T-helper 1 cell treated with Interleukin-12 subunit alpha and Interleukin-12 subunit beta and Interleukin-4 antibody, amounts not matched to agents 30 μg/mL and 1 μg/mL, for 36 hours (primary cell): ENCODE measurements around the gene SIRT5.

ENCODE experiments used
- H3K27ac Mint-ChIP-seq: one replicate; pipeline ENCODE4 v1.8.0; 2021; ENCODE audit warnings: mild to moderate bottlenecking, mixed read lengths
- H3K27me3 Mint-ChIP-seq: one replicate; pipeline ENCODE4 v1.8.0; 2021; ENCODE audit warnings: low read depth, mixed read lengths
- H3K36me3 Mint-ChIP-seq: one replicate; pipeline ENCODE4 v1.8.0; 2021; ENCODE audit warnings: low read depth, mixed read lengths
- H3K4me1 Mint-ChIP-seq: one replicate; pipeline ENCODE4 v1.8.0; 2021; ENCODE audit warnings: low read depth, mixed read lengths
- H3K4me3 Mint-ChIP-seq: one replicate; pipeline ENCODE4 v1.8.0; 2021; ENCODE audit warnings: mild to moderate bottlenecking, moderate library complexity, mixed read lengths
- H3K9me3 Mint-ChIP-seq: one replicate; pipeline ENCODE4 v1.8.0; 2021; ENCODE audit warnings: mixed read lengths

SIRT5 gene

DNA sequence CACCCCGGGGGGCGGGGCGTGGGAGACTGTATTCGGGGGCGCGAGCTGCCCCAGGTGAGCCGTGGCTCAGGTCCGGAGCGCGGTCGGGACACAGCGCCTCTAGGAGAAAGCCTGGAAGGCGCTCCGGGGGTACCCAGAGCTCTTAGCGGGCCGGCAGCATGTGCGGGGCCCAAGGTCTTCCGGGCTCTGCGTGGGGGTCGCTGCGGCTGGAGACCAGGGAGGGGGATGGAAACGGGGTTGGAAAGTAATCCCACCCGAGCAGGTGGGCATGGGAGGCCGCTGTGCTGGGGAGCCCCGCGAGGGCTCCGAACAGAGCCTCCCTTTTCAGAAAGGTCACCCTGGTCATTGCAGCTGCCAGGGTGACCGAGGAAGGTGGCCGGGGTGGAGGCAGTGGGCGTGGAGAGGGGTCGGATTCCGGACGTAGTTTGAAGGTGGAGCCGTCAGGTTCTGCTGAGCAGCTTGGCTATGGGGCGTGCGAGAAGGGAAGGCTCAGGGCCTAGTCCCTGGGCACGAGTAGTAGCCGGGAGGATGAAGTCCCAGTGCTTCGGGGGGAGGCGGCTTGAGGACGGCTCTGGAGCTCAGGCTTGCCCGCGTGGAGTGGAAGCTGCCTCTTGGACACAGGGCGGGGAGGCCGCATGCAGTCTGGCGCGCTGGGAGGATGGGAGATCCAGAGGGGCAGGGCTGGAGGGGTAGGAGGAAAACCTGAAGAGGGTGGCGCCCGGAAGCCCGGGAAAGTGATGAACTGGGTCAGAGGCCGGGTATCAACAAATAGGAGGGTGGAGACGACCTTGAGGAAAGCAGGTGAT, at the start of gene SIRT5:
Gene SIRT5 (plus strand): TSS at position 31 of the 806 bp plus-strand sequence. CDS start 9,510 bp downstream, outside the sequence.
- Mint-ChIP-seq H3K4me1 (peaks cover 14% of the 10 kb centered on the region), H3K36me3 (peaks cover 2% of the 10 kb centered on the region), H3K4me3 (peak within 1 kb of the TSS; percentile 99), H3K27ac (peak within 1 kb of the TSS; percentile 100), H3K27me3 (no peaks in the 10 kb centered on the region), H3K9me3 (peaks cover 6% of the 10 kb centered on the region)

DNA sequence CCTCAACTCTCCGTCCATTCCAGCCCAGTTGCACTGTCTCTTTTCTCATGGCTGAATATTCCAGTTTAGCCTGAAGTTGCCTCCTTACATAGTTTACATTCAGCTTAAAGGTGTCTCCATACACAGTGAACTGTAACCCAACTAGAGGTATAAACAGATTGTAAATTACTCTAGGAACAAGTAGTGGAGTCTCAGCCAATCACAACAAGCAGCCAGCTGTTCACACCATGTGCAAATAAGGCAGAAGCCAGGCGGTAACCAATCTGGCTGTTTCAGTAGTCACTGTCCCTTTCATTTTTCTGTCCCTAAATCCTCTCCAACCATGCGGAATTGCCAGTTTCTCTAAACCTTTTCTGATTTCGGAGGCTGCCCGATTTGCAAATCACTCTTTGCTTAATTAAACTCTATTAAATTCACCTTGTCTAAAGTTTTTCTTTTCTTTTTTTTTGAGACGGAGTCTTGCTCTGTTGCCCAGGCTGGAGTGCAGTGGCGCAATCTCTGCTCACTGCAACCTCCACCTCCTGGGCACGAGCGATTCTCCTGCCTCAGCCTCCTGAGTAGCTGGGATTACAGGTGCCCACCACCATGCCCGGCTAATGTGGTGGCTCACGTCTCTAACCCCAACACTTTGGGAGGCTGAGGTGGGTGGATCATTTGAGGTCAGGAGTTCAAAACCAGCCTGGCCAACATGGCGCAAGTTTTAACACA, 49.4 kb upstream of the SIRT5 start:
- Mint-ChIP-seq H3K9me3 (no peaks in the 10 kb centered on the region), H3K27ac (no peak overlapping the region), H3K4me1 (peaks cover 2% of the 10 kb centered on the region), H3K36me3 (no peaks in the 10 kb centered on the region), H3K4me3 (no peak overlapping the region), H3K27me3 (no peaks in the 10 kb centered on the region)

DNA sequence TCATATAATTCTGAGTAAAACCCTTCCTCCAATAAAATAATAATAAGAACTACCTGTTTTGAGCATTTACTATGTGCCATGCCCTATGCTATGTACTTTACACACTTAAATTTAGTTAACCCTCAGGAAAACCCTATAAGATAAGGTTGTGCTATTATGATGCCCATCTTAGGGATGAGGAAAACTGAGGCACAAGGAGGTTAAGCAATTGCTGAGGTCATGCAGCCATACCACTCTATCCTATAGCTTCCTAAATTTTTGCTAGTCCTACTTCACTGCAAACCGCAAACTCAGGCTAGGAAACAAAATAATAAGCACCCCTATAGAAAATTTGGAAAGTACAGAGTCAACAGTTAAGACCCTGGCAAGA, 48.1 kb upstream of the SIRT5 start:
- Mint-ChIP-seq H3K4me1 (peaks cover 2% of the 10 kb centered on the region), H3K36me3 (no peaks in the 10 kb centered on the region), H3K9me3 (no peaks in the 10 kb centered on the region), H3K27me3 (no peaks in the 10 kb centered on the region), H3K4me3 (no peak overlapping the region), H3K27ac (no peak overlapping the region)

DNA sequence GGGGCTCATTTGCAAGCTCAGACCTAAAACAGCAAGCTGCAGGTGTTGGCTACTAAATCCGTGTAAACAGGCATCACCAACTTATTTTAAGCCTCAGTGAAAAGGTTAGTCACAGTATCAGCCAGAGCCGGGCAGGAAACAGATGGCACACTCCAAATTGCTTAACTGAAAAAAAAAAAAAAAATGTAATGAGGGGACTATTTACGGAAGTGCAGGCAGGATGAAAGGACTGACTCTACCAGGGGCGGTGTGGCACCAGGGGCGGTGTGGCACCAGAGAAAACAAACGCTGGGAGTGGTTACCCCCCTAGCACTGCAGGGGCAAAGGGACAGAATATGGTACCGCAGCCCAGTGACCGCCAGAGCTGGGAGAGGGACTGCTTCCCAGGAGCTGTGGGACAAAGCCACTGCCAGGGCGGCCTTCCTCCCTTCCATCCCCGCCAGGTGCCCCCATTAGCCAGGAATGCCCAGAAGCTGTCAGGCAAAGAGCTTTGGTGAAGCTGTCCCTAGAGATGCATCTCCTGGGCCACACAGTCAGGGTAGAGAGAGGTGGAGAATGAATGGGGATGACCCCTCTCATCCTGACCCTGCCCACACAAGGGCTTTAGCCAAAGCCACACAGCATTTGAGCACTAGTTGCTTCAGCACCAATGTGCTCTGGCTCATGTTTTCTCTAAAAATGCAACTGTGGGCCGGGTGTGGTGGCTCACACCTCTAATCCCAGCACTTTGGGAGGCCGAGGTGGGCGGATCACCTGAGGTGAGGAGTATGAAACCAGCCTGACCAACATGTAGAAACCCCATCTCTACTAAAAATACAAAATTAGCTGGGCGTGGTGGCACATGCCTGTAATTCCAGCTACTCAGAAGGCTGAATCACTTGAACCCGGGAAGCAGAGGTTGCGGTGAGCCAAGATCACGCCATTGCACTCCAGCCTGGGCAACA, 47.4 kb upstream of the SIRT5 start:
- Mint-ChIP-seq H3K36me3 (no peaks in the 10 kb centered on the region), H3K27ac (no peak overlapping the region), H3K27me3 (no peaks in the 10 kb centered on the region), H3K9me3 (no peaks in the 10 kb centered on the region), H3K4me1 (peaks cover 2% of the 10 kb centered on the region), H3K4me3 (no peak overlapping the region)

DNA sequence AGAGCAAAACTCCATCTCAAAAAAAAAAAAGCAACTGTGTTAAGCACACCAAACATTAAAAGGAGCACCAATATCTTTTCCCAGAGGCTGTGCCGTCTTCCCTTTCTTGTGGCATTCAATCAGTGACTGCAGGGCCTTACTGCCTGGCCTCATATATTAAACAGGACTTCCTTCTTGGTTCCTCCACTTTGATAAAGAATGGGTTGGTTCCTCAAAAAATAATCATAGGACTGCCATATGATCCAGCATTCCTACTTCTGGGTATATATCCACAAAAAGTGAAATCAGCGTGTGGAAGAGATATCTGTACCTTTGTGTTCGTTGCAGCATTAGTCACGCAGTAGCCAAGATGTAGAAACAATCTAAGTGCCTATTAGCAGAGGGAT, 46.7 kb upstream of the SIRT5 start:
- Mint-ChIP-seq H3K4me3 (no peak overlapping the region), H3K36me3 (no peaks in the 10 kb centered on the region), H3K4me1 (peaks cover 2% of the 10 kb centered on the region), H3K27me3 (no peaks in the 10 kb centered on the region), H3K27ac (no peak overlapping the region), H3K9me3 (no peaks in the 10 kb centered on the region)

DNA sequence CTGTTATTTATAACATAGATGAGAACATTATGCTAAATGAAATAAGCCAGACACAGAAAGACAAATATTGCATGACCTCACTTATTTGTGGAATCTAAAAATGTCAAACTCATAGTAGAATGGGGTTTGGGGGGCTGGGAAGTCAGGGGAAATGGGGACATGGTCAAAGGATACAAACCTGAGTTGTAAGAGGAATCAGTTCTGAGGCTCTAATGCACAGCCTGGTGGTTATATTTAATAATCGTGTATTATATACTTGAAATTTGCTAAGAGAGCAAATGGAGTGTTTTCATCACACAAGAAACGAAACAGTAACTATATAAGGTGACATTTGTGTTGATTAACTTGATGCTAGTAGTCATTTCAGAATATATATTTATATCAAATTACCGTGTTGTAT, 46.2 kb upstream of the SIRT5 start:
- no peak overlapping the region for H3K4me3 Mint-ChIP-seq
- no peaks in the 10 kb centered on the region for H3K27me3 Mint-ChIP-seq
- H3K4me1 Mint-ChIP-seq = peaks cover 2% of the 10 kb centered on the region
- H3K27ac Mint-ChIP-seq = no peak overlapping the region
- no peaks in the 10 kb centered on the region for H3K36me3 Mint-ChIP-seq
- H3K9me3 Mint-ChIP-seq = no peaks in the 10 kb centered on the region

DNA sequence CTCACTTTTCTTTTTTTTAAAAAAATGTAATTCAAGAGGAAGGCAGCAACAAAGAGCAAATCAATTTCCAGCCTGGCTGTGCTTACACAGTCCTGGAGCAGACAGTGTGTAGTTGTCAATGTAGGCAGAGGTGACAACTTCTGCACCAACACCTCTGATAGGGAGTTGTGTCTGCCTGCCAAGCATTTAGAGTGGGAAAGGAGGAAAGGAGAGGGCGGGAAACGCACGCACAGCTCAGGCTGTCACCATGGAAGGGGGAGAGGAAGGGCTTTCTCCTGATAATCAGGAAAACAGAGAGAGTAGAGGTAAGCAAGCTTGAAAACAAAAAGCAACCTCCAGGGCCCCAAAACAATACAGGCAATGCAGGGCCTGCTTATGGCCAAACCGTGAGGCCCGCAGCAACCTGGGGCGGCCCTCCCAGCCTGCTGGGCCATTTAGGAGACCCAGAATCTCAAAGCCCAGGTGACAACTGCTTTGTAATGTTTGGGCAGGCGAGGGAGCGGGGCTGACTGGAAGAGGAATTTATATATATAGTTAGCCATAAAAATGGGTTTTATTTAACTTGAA, 45.5 kb upstream of the SIRT5 start:
- H3K36me3 Mint-ChIP-seq = no peaks in the 10 kb centered on the region
- no peak overlapping the region for H3K4me3 Mint-ChIP-seq
- H3K9me3 Mint-ChIP-seq = no peaks in the 10 kb centered on the region
- H3K27ac Mint-ChIP-seq = no peak overlapping the region
- no peaks in the 10 kb centered on the region for H3K27me3 Mint-ChIP-seq
- H3K4me1 Mint-ChIP-seq = peaks cover 2% of the 10 kb centered on the region

DNA sequence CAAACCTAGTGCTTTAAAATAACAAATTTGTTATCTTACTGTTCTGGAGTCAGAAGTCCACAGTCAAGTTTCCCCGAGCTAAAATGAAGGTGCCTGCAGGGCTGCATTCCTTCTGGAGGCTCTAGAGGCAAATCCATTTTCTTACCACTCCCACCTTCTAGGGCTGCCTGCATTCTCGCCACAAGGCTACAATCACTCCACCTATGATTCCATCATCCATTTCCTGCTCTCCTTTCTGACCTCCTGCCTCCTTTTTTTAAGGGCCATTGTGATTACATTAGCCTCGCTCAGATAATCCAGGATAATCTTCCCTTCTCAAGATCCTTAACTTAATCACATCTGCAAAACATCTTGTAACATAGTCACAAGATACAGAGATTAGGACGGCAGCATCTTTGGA, 42.4 kb upstream of the SIRT5 start:
- Mint-ChIP-seq H3K36me3 (no peaks in the 10 kb centered on the region), H3K27ac (no peak overlapping the region), H3K4me3 (no peak overlapping the region), H3K4me1 (no peaks in the 10 kb centered on the region), H3K9me3 (no peaks in the 10 kb centered on the region), H3K27me3 (no peaks in the 10 kb centered on the region)

DNA sequence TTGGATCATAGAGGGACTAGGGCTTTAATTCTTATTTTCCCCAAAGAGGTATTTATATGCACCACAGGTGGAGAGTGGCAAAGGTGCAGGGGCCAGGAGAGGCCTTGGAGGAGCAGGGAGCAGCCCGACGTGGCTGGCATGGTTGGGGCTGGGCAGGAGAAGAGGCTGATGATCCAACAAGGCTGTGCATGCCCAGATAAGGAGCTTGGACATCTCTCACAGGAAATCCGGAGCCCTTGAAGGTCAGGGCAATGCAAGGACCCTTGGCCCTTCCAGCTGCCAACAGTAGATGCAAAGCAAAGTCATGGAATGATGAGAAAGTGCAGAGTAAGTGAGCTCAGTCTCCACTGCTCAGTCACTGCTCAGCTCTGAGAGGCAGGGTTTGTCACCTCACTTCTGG, 39.9 kb upstream of the SIRT5 start:
- Mint-ChIP-seq H3K27me3 (peaks cover 5% of the 10 kb centered on the region), H3K9me3 (no peaks in the 10 kb centered on the region), H3K4me1 (peaks cover 2% of the 10 kb centered on the region), H3K36me3 (no peaks in the 10 kb centered on the region), H3K27ac (no peak overlapping the region), H3K4me3 (no peak overlapping the region)

DNA sequence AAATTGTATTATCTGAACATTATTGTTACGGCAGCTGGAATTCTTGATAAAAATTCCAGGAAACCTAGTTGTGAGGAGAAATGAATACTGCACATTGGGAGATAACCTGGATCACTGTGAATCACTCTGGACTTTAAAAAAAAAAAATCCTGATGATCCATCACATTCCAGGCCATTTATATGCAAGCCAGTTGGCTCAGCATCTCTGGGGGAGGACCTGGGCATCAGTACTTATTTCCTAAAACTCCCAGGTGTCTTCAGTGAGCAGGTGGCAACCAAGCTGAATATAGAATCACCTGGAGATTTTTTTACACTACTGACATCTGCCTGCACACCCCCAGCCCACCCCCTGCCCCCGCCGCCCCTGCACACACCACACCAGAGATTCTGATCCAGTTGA, 39.1 kb upstream of the SIRT5 start:
- Mint-ChIP-seq H3K27me3 (peaks cover 5% of the 10 kb centered on the region), H3K36me3 (no peaks in the 10 kb centered on the region), H3K27ac (no peak overlapping the region), H3K4me1 (peaks cover 2% of the 10 kb centered on the region), H3K9me3 (no peaks in the 10 kb centered on the region), H3K4me3 (no peak overlapping the region)

DNA sequence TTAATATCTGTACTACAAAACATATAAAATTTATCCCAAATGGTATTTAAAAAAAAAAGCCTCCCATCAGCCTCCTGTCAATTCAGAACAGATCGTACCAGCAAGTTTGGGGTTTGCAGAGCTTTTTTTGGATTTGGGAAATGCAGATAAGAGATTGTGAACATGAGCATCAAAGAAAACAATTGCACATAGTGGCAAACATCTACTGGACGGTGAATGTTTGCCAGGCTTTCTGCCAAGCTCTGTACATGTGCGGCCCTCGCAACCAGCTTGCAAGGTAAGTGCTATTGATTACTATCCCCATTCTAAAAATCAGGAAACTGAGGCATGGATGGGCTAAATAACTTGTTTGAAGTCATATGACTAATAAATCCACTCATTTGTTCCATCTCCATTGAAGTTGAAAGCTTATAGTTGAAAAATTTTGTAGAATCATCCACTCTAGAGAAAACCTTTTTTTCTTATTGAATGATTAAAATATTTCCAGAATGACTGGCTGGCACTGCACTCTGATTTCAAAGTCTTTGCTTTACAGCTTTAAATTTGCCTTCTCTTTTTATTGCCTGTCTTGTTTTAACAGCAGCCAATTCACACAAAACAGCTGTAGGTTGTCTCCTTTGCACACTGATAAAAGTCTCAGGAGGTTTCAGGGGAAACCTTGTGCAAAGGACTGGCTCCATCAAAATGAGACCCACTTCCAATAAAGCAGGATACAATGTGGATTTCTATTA, 37.4 kb upstream of the SIRT5 start:
- H3K4me3 Mint-ChIP-seq = no peak overlapping the region
- no peaks in the 10 kb centered on the region for H3K36me3 Mint-ChIP-seq
- peaks cover 2% of the 10 kb centered on the region for H3K4me1 Mint-ChIP-seq
- H3K9me3 Mint-ChIP-seq = no peaks in the 10 kb centered on the region
- H3K27me3 Mint-ChIP-seq = peaks cover 5% of the 10 kb centered on the region
- no peak overlapping the region for H3K27ac Mint-ChIP-seq

DNA sequence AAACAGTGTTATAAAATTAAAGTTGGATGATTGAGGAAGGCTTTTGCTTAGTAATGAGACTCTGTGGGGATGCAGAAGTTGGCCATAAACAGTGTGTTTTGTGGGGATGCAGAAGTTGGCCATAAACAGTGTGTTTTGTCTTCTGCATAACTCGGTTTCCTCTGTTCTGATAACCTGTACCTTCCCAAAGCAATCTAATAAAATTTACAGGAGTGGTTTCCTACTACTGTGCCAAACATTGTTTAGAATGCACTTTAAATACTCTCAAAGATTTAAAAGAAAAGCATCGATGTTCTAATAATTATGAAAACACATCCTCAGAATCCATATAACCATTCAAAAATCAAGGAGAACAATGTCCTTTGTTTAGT, 36.9 kb upstream of the SIRT5 start:
- no peak overlapping the region for H3K27ac Mint-ChIP-seq
- no peak overlapping the region for H3K4me3 Mint-ChIP-seq
- H3K4me1 Mint-ChIP-seq = peaks cover 2% of the 10 kb centered on the region
- peaks cover 5% of the 10 kb centered on the region for H3K27me3 Mint-ChIP-seq
- H3K36me3 Mint-ChIP-seq = no peaks in the 10 kb centered on the region
- no peaks in the 10 kb centered on the region for H3K9me3 Mint-ChIP-seq

DNA sequence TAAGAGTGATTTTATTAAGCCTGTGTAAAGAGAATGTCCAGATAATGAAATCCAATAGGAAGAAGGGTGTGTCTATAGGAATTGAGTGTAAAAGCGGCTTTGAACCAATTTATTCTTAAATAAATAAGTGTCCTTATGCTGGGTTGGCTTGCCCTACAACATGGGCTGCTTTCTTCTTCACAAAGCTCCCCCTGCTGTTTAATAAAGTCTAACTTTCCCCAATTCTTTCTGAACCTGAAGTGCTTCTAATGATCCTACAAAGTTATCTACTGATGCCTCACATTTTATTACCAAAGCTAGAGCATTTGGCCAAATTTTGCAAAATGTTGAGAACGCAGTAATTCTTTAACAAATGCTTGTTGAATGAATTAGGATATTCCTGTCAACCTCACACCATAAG, 36.3 kb upstream of the SIRT5 start:
- Mint-ChIP-seq H3K9me3 (no peaks in the 10 kb centered on the region), H3K27me3 (peaks cover 5% of the 10 kb centered on the region), H3K36me3 (no peaks in the 10 kb centered on the region), H3K4me1 (peaks cover 2% of the 10 kb centered on the region), H3K4me3 (no peak overlapping the region), H3K27ac (no peak overlapping the region)

DNA sequence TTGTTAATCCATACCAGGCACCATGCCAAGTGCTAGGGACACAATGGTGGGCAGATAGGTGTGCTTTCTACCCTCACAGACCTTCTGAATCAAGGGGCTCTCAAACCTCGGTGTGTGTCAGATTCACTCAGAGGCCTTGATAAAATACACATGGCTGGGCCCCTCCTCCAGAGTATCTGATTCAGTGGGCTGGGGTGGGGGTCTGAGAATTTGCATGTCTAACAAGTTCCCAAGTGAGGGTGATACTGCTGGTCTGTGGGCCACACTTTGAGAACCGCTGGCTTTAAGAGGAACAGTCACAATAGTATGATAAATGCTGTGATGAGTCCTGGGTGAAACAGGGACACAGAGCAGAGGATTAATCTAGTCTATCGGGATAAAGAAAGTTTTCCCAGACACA, 35.8 kb upstream of the SIRT5 start:
- Mint-ChIP-seq H3K36me3 (no peaks in the 10 kb centered on the region), H3K4me1 (peaks cover 2% of the 10 kb centered on the region), H3K9me3 (no peaks in the 10 kb centered on the region), H3K4me3 (no peak overlapping the region), H3K27me3 (peaks cover 5% of the 10 kb centered on the region), H3K27ac (no peak overlapping the region)
